Stimulated activated CD4-positive, alpha-beta T cell treated with anti-CD3 and anti-CD28 coated beads, Interleukin-4, amount 100 ng/mL, for 4 hours (primary cell): ENCODE measurements around the gene TMCC1.
"Not testable (repeated sequence)": the region's sequence is repeated elsewhere in the genome, so short reads cannot be mapped to it uniquely, and the experiment has no call there.

Source experiments
- DNase-seq, 2 experiments: peaks; one replicate each; pipeline ENCODE4 v3.0.0-alpha.2; 2020

Gene TMCC1

DNA sequence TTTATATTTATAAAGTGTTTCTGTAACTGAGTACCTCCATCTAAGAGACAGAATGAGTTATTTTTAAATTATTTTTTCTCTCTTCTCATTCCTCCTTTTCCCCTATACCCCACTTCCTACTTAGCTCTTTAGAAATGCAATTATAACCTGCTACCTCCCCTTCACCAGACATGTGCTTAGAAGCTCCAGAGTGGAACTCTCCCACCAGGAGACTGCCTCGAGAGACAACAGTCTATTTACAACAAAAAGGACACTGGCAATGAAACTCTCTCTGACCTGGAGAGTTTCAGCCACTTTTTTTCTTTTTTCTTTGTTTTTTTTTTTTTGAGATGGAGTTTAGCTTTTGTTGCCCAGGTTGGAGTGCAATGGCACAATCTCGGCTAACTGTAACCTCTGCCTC lies 177.7 kb downstream of the TMCC1 start:
- DNase-seq, result no peak

DNA sequence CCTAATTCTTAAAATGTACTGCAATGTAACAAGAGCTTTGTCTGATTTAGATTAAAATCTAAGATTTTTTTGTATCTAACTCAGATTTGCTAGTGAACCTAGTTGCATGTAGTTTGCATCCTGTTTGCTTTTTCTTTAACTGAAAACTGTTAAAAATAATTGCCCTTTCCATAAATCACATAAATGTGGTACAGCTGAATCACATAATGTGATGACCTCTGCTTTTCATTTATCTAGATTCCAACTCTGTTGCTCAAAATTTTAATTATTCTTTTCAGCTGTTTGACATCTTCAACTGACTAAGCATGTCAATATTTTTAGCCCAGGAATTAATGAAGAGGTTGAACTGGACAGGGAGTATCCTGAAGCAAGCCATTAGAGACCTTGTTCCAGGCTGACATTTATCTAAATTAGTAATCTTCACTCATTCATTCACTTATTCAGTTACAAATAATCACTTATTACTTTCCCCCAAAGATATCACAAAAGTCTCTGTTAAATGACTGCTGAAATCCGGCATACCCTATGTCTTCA lies 185.1 kb downstream of the TMCC1 start:
- DNase-seq, result no peak

DNA sequence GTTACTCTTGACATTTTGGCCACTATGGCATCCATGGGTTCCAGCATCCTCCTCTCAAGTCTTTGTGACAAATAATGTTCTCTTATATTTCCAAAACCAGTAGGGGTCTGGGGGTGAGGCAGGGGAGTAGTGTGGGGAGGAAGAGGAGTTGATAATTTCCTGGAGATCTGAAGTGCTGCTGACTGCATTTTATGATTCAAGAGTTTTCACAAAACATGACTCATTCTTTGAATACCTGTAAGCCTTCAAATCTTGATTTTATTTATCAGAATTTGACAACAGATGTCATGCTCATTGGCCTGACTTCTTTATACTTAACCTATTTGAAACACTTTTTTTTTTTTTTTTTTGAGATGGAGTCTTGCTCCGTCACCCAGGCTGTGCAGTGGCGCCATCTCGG lies 188.2 kb downstream of the TMCC1 start:
- no peak for DNase-seq

DNA sequence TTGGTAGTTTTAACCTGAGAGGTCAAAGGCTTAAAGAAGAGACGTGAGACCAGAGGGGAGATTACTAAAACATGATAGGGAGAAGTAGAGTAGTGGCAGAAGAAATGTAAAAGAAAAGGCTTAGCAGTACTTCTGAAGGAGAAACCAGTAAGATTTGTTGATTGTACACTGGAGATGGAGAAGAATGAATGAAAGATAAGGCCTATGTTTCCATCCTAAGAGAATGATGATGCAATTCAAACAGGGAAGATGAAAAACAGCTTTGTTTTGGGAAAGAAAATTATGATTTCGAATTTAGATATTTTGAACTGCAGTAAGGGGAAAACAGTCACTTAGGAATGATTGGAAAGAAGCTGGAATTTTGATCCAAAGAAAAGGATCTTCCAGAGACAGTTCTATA lies 189.6 kb downstream of the TMCC1 start:
- DNase-seq, result no peak

GRCh38 chr3:129702934-129703712 lies 190.4 kb downstream of the TMCC1 start:
- no peak for DNase-seq

DNA sequence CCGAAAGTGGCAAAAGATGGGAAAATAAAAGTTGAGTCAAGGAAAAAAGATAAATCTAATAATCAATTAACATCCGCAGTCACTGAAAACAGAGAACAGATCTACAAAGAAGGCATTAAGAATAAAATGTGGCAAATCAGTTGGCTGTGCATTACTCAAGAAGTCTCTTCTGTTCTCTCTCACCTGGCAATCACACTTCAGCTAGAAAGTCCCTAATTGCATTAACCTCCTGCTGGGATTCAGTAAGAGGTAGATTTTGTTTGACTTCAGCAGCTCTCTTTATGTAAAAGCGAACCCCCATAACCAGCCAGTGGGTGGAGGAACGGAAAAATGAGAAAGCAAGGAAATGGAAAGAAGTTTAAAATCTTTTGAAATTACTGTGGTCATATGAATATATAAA lies 192.3 kb downstream of the TMCC1 start:
- no peak for DNase-seq

DNA sequence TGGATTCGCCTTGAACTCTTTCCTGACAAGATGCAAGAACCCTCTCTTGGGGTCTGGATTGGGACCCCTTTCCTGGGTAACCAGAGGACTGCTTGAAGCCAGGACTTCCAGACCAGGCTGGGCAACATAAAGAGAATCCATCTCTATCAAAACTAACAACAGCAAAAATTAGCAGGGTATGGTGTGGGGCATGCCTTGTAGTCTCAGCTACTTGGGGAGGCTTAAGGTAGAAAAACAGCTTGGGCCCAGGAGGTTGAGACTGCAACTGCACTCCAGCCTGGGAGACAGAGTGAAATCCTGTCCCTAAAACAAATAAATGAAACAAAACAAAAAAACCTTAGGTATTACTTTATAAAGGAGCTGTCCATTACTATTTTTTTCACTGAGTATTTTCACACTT lies 193.9 kb downstream of the TMCC1 start:
- DNase-seq, result no peak

GRCh38 chr3:129699199-129699598 lies 194.3 kb downstream of the TMCC1 start:
- DNase-seq, result no peak

GRCh38 chr3:129697229-129697969 lies 196.1 kb downstream of the TMCC1 start:
- DNase-seq, result no peak

GRCh38 chr3:129696430-129696829 lies 197.1 kb downstream of the TMCC1 start:
- not testable (repeated sequence) for DNase-seq

DNA sequence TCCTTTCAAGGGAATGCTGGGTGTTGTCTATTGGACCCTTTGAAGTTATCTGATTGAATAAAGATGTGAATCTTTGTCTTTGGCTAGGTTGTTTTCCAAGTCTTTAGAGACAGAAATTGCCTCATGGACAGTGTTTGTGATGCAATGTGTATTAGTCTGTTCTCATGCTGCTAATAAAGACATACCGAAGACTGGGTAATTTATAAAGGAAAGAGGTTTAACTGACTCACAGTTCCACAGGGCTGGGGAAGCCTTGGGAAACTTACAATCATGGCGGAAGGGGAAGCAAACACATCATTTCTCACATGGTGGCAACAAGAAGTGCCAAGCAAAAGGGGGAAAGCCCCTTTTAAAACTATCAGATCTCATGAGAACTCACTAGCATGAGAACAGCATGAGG lies 198.3 kb downstream of the TMCC1 start:
- no peak for DNase-seq

DNA sequence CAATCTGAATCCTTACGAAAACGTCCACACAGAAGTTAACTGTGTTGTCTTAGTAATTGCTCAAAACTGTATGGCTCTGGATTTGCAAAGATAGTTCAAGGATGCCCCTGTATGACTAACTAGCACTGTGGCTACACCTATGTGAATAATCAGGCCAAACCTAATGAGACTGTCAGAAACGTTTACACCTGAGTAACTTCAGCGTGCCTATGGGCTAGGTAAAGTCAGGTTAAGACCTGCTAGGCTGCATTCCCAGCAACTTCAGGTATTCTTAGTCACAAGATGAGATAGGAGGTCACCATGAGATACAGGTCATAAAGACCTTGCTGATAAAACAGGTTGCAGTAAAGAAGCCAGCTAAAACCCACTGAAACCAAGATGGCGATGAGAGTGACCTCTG lies 199.3 kb downstream of the TMCC1 start:
- no peak for DNase-seq

- no peak for DNase-seq
Observed at GRCh38 chr3:129692743-129693142, 200.8 kb downstream of the TMCC1 start.

GRCh38 chr3:129690963-129691362 lies 202.5 kb downstream of the TMCC1 start:
- DNase-seq, result no peak

DNA sequence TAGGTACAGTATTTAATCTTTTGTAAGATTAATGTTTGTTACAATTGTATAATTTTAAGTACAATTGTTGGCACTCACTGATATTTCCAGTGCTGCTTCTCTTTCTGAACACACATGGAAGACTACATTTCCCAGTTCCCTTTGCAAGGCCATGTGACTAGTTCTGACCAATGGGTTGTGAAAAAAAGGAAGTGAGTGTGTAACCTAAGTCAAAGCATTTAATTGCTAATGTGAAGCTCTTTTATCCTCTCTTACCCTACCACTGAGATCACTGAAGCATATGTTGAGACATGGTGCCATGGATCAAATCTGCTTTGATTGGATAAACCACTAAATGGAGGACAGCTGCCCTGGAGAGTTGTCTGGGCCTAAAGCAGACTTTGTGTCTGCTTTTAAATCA lies 203.1 kb downstream of the TMCC1 start:
- peak in 1 of 2 experiments; percentile 5 for DNase-seq

GRCh38 chr3:129689036-129689435 lies 204.5 kb downstream of the TMCC1 start:
- DNase-seq, result no peak

GRCh38 chr3:129688271-129688895 lies 205.1 kb downstream of the TMCC1 start:
- no peak for DNase-seq

DNA sequence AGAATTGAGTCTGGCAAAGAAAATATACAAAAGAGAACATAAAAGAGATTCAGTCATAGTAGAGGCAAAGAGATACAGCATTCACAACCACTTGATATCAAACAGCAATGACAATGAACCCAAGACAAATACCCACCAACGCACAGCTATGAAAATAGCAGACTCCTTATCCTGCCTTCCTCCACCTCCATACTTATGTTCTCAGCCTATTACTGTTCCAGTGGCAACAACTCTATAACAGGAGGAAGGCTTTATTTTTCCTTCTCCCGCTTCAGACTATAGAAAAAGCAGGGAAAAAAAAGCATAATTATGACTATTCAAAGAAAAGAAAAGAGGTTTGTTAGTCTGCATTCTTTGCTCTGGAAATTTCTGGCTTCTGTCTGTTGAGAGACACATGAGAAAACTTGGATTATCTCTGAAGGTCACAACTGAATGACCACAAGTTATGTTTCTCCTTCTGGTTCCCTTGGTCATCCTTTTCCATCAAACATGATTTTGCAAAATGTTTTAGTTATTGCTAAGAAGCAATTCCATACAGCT lies 205.9 kb downstream of the TMCC1 start:
- DNase-seq, result no peak

DNA sequence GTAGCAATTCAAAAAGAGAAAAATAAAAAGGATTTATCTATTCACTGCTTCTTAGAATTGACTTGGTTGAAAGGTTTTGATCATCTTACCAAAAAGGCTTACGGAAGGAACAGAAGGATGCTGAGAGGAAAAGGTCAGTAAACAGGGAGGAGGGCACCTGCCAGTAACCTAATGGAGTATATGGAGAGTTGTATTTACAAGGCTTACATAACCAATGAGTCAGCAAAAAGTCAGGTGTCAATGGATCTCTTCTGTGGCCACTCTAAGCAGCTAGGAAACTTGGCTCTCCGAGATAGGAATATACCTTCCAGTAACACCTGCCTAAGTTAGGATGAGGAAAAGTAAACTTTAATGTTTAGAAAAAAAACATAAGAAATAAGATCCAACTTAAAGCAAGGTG lies 206.6 kb downstream of the TMCC1 start:
- DNase-seq, result no peak

DNA sequence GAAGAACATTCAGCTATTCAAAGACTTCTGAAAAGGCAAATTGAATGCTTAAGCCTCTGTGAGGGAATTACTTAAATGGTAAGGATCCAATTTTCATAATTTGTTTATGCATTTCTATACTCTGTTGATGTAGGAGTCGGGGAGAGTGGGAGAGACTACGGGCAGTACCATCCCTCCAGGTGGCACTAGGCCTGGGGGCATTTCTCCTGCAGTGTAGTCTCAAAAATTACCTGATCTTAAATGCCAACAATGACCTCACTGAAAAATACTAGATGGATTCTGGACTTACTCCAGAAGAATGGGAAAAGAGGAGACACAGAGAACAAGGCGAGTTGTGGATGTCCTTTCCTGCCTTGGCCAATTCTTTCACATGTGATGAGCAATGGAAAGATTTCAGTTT lies 209.2 kb downstream of the TMCC1 start:
- DNase-seq, result no peak

DNA sequence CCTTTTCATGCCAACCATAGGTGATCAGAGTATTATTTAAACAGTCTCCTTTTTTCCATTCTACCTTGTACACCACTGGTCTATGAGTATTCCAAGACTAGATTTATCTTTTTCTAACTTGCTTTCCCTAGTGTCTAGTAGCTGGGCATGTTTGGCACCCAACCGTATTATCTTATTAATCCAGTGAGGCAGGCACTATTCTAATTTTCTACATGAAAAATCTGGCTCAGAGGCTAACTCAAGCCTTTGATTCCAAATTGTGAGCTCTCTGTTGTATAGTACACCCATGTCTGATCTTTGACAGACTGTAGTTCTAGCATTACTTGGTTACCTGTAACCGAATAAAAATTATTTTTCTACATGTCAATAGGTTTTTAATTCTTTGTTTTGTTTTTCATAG lies 210.3 kb downstream of the TMCC1 start:
- DNase-seq, result no peak

GRCh38 chr3:129676985-129677384 lies 216.5 kb downstream of the TMCC1 start:
- no peak for DNase-seq

GRCh38 chr3:129674798-129675123 lies 218.8 kb downstream of the TMCC1 start:
- not testable (repeated sequence) for DNase-seq
